ENCODE results near the gene PDE6D.

DNA sequence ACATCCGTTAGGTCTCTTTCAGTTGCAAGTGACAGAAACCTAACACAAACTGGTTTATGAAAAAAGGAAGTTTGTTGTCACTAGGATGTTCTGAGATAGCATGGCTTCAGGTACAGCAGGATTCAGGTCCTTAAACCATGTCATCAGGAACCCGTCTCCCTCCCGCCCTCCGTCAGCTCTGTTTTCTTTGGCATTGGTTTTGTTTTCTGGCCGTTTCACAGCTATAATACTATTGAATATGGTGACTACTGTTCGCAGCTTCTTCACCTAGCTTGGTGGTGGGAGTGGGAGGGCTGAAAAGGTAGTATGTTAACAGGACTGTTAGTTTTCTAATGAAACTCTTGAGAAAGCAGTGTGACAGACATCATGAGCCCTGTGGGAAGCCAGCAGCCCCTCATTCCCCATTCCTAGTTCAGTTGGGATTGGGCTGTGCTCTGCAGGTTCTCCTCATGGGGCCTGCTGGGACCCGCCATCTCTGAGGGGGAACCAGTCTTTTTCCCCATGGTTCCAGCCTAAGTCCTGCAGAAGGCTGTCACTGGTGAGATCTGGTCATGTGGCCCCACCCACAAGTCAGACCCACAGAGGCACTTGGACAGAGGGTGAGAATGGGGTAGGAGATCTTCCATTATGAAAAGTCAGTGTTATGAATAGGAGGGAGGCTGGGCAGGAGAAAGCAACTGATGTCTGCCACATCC is 60.6 kb downstream of the PDE6D start:
- TF ChIP-seq CTCF (IDR thresholded peaks at IDR 0.05 in 4 of 5, conservative IDR thresholded peaks at IDR 0.05 in 1 of 5) (no peak), POLR2A (IDR thresholded peaks at IDR 0.05) (no peak)

Measured in gastrocnemius medialis (tissue), 4 donors.